Epithelial cell of esophagus (primary cell): ENCODE results near the gene LRTM2.

Source experiments
- DNase-seq: peaks from one replicate; pipeline ENCODE4 v3.0.0; 2010; ENCODE audit warnings: low read depth
- H3K4me3 ChIP-seq: 2 replicates; pipeline ENCODE4 v1.5.1; 2011; ENCODE audit warnings: mild to moderate bottlenecking, low read length, control low read depth
- CTCF ChIP-seq: IDR thresholded peaks from 2 replicates; pipeline ENCODE4 v1.5.1; 2011; ENCODE audit warnings: low read depth, mild to moderate bottlenecking, low read length, control low read depth, inconsistent platforms; ENCODE audit not compliant: insufficient read depth; ENCODE audit errors: missing control alignments

LRTM2 gene

GRCh38 chr12:1820191-1820895 is at the start of gene LRTM2:
TSS of gene LRTM2 (plus strand) at chr12:1820565. CDS start at chr12:1828149, 7,584 bp downstream.
- DNase-seq: no peak
- H3K4me3 ChIP-seq: no peak within 1 kb of the TSS
- no peak for TF ChIP-seq CTCF

DNA sequence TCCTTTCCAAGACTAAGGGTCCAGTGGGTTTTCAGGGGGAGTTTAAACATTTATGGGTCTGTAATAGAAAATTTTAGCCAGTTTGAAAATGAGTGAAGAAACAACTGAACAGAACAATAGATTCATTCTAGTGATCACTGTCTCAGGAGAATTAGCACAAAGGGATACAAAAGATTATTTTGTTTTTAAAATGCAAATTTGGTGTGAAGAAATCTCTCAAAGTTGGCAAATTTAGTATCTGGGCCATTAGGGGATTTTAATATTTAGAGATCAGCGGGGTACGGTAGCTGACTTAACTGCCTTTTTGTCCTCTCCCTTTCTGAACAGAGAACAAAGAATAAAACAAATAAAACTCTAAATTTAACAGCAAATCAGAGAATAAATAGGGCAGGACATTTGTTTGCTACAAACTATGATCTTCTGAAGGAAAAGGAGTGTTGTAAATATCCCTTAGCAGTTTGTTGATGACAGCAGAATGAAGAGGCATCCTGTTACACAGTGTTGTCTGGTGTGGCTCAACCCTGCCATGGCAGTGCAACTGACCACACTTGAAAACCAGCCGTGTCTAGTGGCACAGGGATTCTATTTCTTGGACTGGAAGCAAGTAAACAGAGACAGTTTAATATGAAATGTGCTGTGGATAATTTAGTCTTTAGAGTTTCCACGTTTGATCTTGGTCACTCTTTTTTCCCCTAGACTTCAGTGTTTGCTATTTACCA is 46.3 kb upstream of the LRTM2 start:
- TF ChIP-seq CTCF: no peak
- no peak for DNase-seq
- no peak overlapping the region for H3K4me3 ChIP-seq

DNA sequence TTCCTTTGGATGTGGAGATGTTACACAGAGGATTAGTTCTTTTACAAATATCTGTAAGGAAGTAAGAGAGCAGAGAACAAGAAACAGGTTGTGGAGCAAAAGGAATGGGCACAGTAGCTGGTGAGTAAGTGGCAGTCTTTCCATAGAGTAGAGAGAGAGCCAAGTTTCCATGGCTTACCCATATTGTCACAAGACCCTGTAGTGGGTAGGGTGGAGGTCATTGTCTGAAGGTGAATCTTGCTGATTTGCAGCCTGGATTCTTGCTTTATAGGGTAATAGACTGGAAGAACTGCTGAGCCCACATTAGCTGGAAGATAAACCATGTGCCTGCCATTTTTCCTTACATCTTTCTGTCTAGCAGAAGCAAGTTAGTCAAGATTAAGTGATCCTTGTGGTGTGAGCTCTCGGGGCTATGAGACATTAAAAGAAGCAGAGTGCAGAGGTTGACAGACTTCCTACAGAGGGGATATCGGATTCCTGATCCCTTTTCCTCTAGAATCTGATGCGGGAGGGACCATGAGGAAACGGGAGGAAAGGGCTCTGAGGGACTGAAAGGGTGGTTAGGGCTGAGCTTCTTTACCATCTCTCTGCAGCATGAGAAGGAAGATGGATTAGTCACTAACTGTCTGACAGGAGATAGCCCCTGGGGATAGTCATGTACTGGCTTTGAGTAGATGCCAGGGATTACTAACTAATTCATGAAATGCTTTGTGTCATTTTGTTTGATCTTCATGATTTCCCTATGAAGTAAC is 44.0 kb upstream of the LRTM2 start:
- DNase-seq: peak; percentile 93
- H3K4me3 ChIP-seq: no peak overlapping the region
- no peak for TF ChIP-seq CTCF

DNA sequence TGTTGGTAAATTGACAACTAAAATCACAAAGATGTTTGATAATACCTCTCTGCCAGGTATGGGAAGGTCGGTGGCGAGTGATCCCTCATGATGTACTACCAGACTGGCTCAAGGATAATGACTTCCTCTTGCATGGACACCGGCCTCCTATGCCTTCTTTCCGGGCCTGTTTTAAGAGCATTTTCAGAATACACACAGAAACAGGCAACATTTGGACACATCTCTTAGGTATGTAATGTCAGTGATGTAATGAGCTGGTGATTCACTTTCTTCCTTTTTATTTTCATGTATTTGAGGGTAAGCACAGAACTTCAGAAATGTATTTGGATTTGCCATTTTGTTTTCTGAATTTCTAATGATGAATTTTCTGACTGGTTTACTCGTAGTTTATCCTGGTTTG is 42.6 kb upstream of the LRTM2 start:
- no peak for TF ChIP-seq CTCF
- H3K4me3 ChIP-seq: no peak overlapping the region
- DNase-seq: peak; percentile 77

DNA sequence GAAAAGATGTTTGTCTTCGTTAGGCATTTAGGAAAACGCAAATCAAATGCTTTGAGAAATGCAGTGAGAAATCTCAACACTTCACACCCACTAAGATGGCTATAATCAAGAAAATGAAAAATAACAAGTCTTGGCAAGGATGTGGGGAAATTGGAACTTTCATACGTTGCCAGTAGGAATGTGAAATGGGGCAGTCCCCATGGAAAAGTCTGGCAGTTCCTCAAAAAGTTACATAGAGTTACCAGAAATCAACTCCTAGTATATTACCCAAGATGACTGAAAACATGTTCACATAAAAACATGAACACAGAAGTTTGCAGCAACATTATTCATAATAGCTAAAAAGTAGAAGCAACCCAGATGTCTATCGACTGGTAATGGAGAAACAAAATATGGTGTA is 41.5 kb upstream of the LRTM2 start:
- no peak for DNase-seq
- no peak for TF ChIP-seq CTCF
- no peak overlapping the region for H3K4me3 ChIP-seq

- H3K4me3 ChIP-seq: no peak overlapping the region
- no peak for TF ChIP-seq CTCF
- no peak for DNase-seq
Measured at GRCh38 chr12:1779783-1780182, 40.6 kb upstream of the LRTM2 start.

DNA sequence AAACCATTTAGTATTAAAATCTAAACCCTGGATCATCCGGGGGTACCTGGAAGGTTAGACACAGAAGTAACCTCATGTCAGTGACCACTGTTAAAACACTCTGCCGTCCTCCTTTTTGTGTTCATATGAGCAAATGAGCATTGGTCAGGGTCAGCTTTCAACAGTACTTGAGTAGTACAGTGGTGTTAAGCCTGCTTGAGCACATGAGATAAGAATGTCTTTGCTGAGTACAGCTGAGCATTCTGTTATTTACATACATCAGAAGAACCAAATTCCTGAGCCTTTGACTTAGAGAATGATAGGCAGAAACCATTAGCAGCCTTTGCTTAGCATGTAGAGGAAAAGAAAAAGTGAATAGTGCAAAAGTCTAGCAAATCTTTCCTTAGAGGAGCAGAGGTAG is 38.6 kb upstream of the LRTM2 start:
- TF ChIP-seq CTCF: no peak
- no peak overlapping the region for H3K4me3 ChIP-seq
- DNase-seq: no peak
